DND-41 (cell line): Measurements from ENCODE around the gene QPCTL.

Experiments used
- CTCF ChIP-seq: IDR thresholded peaks from 2 replicates; pipeline ENCODE4 v1.5.1; 2012; ENCODE audit warnings: borderline replicate concordance, low read length, moderate library complexity, mild to moderate bottlenecking; ENCODE audit not compliant: poor library complexity, severe bottlenecking; ENCODE audit errors: extremely low read depth
- EZH2 ChIP-seq: IDR thresholded peaks from 3 replicates; pipeline ENCODE4 v1.6.1; 2012; ENCODE audit warnings: borderline replicate concordance, low read depth, mild to moderate bottlenecking, moderate library complexity, low read length, inconsistent platforms; ENCODE audit not compliant: severe bottlenecking

- TF ChIP-seq CTCF (no peak), EZH2 (no peak)
Observed at GRCh38 chr19:45682908-45683307, 9.6 kb upstream of the QPCTL start.
